ENCODE data around the gene PCDH11Y.
"Not testable (repeated sequence)": the region's sequence is repeated elsewhere in the genome, so short reads cannot be mapped to it uniquely, and the experiment has no call there.

GRCh38 chrY:5324931-5325330, 324.8 kb downstream of the PCDH11Y start:
- not testable (repeated sequence) for TF ChIP-seq CTCF (conservative IDR thresholded peaks at IDR 0.05; ENCODE audit: low read depth in 2 of 2); REST (IDR thresholded peaks at IDR 0.05; ENCODE audit: unreplicated experiment); EZH2 (IDR thresholded peaks at IDR 0.05; ENCODE audit: low read depth, unreplicated experiment); ETS1 (IDR thresholded peaks at IDR 0.05); JUNB (IDR thresholded peaks at IDR 0.05; ENCODE audit: unreplicated experiment); EZH2phosphoT487 (IDR thresholded peaks at IDR 0.05; ENCODE audit: unreplicated experiment); ZNF114 (CRISPR knock-in tag; IDR thresholded peaks at IDR 0.05); STAT1 (IDR thresholded peaks at IDR 0.05; ENCODE audit: unreplicated experiment)
- TF ChIP-seq POLR2AphosphoS5 (IDR thresholded peaks at IDR 0.05; ENCODE audit: low read depth), result peak; percentile 30; the same call in 1 of the 2 replicates
- peak; percentile 38; the same call in 1 of the 2 replicates for TF ChIP-seq CREB1 (CRISPR knock-in tag; IDR thresholded peaks at IDR 0.05; ENCODE audit: low read depth)
- TF ChIP-seq NANOG (IDR thresholded peaks at IDR 0.05; ENCODE audit: borderline replicate concordance), result peak; percentile 45; the same call in 1 of the 2 replicates
